ENCODE data around the gene DTX4. TPM values are rescaled to one million over a fixed set of nuclear protein-coding genes. Genes with fewer than 3 reads are reported as not detected.

Gene DTX4
- total and polyA plus RNA-seq, 2 experiments from 2014 or later, result 15.4 to 27.5 TPM

GRCh38 chr11:59214141-59214893, 42.4 kb downstream of the DTX4 start:
- Histone ChIP-seq H3K4me2 (no peak overlapping the region), H3K4me1 (ENCODE audit: insufficient read depth) (no peaks in the 10 kb centered on the region), H3K27ac (no peak overlapping the region), H4K20me1 (ENCODE audit: insufficient read depth, poor library complexity, severe bottlenecking) (no peaks in the 10 kb centered on the region), H3K79me2 (no peaks in the 10 kb centered on the region), H3K9me2 (replicated peaks; ENCODE audit: insufficient read depth) (no peaks in the 10 kb centered on the region), H3K36me3 (replicated peaks; ENCODE audit: insufficient read depth, low read depth) (no peaks in the 10 kb centered on the region), H3K9me3 (ENCODE audit: low read depth) (no peaks in the 10 kb centered on the region), H2AFZ (no peak overlapping the region), H3K27me3 (no peaks in the 10 kb centered on the region), H3K4me3 (no peak overlapping the region)
- no peak for TF ChIP-seq EZH2 (IDR thresholded peaks at IDR 0.05; ENCODE audit: borderline replicate concordance)
- 95% methylated on average over 2 of the region's 2 CpGs for WGBS (ENCODE audit: low lambda C conversion rate, missing lambda C conversion rate)
- no peak for DNase-seq (ENCODE audit: low spot score)

- DNase-seq (ENCODE audit: low spot score), result no peak
- H2AFZ ChIP-seq, result no peak overlapping the region
- TF ChIP-seq EZH2 (IDR thresholded peaks at IDR 0.05; ENCODE audit: borderline replicate concordance), result no peak
- TF ChIP-seq CTCF (IDR thresholded peaks at IDR 0.05; ENCODE audit: poor library complexity), result no peak
- no peak for TF ChIP-seq EZH2phosphoT487 (IDR thresholded peaks at IDR 0.05; ENCODE audit: low read depth, severe bottlenecking, unreplicated experiment)
- no peak overlapping the region for H3K4me3 ChIP-seq
- no peaks in the 10 kb centered on the region for H4K20me1 ChIP-seq (ENCODE audit: insufficient read depth, poor library complexity, severe bottlenecking)
- H3K4me1 ChIP-seq (ENCODE audit: insufficient read depth), result no peaks in the 10 kb centered on the region
- H3K9me2 ChIP-seq (replicated peaks; ENCODE audit: insufficient read depth), result no peaks in the 10 kb centered on the region
- no peak overlapping the region for H3K27ac ChIP-seq
- H3K79me2 ChIP-seq, result no peaks in the 10 kb centered on the region
- H3K4me2 ChIP-seq, result no peak overlapping the region
- 73% methylated on average over 9 of the region's 9 CpGs for WGBS (ENCODE audit: low lambda C conversion rate, missing lambda C conversion rate)
- no peaks in the 10 kb centered on the region for H3K27me3 ChIP-seq
- no peaks in the 10 kb centered on the region for H3K9me3 ChIP-seq (ENCODE audit: low read depth)
- H3K36me3 ChIP-seq (replicated peaks; ENCODE audit: insufficient read depth, low read depth), result no peaks in the 10 kb centered on the region
These were observed 45.0 kb downstream of the DTX4 start for GRCh38 chr11:59216641-59217564.

- no peak overlapping the region for H2AFZ ChIP-seq
- H4K20me1 ChIP-seq (ENCODE audit: insufficient read depth, poor library complexity, severe bottlenecking), result no peaks in the 10 kb centered on the region
- H3K9me2 ChIP-seq (replicated peaks; ENCODE audit: insufficient read depth), result no peaks in the 10 kb centered on the region
- 90% methylated on average over 4 of the region's 4 CpGs for WGBS (ENCODE audit: low lambda C conversion rate, missing lambda C conversion rate)
- no peaks in the 10 kb centered on the region for H3K79me2 ChIP-seq
- DNase-seq (ENCODE audit: low spot score), result no peak
- H3K36me3 ChIP-seq (replicated peaks; ENCODE audit: insufficient read depth, low read depth), result no peaks in the 10 kb centered on the region
- no peaks in the 10 kb centered on the region for H3K4me1 ChIP-seq (ENCODE audit: insufficient read depth)
- no peak overlapping the region for H3K4me2 ChIP-seq
- H3K9me3 ChIP-seq (ENCODE audit: low read depth), result no peaks in the 10 kb centered on the region
- H3K27ac ChIP-seq, result no peak overlapping the region
- H3K27me3 ChIP-seq, result no peaks in the 10 kb centered on the region
- no peak overlapping the region for H3K4me3 ChIP-seq
- TF ChIP-seq EZH2phosphoT487 (IDR thresholded peaks at IDR 0.05; ENCODE audit: low read depth, severe bottlenecking, unreplicated experiment), result no peak
- no peak for TF ChIP-seq CTCF (IDR thresholded peaks at IDR 0.05; ENCODE audit: poor library complexity)
- TF ChIP-seq EZH2 (IDR thresholded peaks at IDR 0.05; ENCODE audit: borderline replicate concordance), result no peak
These were observed 46.4 kb downstream of the DTX4 start for GRCh38 chr11:59218319-59218718.

- no peak for DNase-seq (ENCODE audit: low spot score)
- no peaks in the 10 kb centered on the region for H3K27me3 ChIP-seq
- H3K79me2 ChIP-seq, result no peaks in the 10 kb centered on the region
- H2AFZ ChIP-seq, result no peak overlapping the region
- no peaks in the 10 kb centered on the region for H4K20me1 ChIP-seq (ENCODE audit: insufficient read depth, poor library complexity, severe bottlenecking)
- TF ChIP-seq CTCF (IDR thresholded peaks at IDR 0.05; ENCODE audit: poor library complexity), result no peak
- H3K4me2 ChIP-seq, result no peak overlapping the region
- no peaks in the 10 kb centered on the region for H3K9me3 ChIP-seq (ENCODE audit: low read depth)
- no peak overlapping the region for H3K27ac ChIP-seq
- H3K9me2 ChIP-seq (replicated peaks; ENCODE audit: insufficient read depth), result no peaks in the 10 kb centered on the region
- H3K4me3 ChIP-seq, result no peak overlapping the region
- H3K4me1 ChIP-seq (ENCODE audit: insufficient read depth), result no peaks in the 10 kb centered on the region
- no peaks in the 10 kb centered on the region for H3K36me3 ChIP-seq (replicated peaks; ENCODE audit: insufficient read depth, low read depth)
- 50% methylated on average over 2 of the region's 2 CpGs for WGBS (ENCODE audit: low lambda C conversion rate, missing lambda C conversion rate)
These were observed 47.0 kb downstream of the DTX4 start for GRCh38 chr11:59218893-59219292.
